ENCODE measurements around the gene ESYT2.

ESYT2 gene

DNA sequence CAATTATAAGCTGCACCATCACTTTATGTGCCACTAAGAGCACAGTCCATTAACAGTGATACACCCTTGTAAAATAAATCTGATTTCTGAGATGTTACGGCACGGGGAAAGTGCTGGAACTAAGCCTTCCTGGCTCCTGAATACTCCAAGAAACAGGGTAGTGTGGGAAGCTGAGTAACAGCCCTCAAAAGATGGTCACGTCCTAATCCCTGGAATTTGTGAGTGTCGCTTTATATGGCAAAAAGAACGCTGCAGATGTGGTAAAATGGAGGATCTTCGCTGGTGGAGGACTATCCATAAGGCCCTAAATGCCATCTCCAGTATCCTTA is 13.5 kb downstream of the ESYT2 start:
- H3K4me1 ChIP-seq (ENCODE audit: insufficient read depth, insufficient read length), result peaks cover 15% of the 10 kb centered on the region
- H3K9me3 ChIP-seq (ENCODE audit: insufficient read depth, low read length), result no peaks in the 10 kb centered on the region
- no peak for DNase-seq (ENCODE audit: low read depth, low spot score)
- no peak overlapping the region for H3K9ac ChIP-seq (ENCODE audit: insufficient read length, low read depth)
- TF ChIP-seq ZNF274 (IDR thresholded peaks at IDR 0.05; ENCODE audit: low read depth, low read length) (no peak), YY1 (IDR thresholded peaks at IDR 0.05; ENCODE audit: insufficient read depth, insufficient read length) (no peak), SUZ12 (IDR thresholded peaks at IDR 0.05; ENCODE audit: extremely low read depth, insufficient read depth, insufficient read length) (no peak)
- no peaks in the 10 kb centered on the region for H3K27me3 ChIP-seq (ENCODE audit: insufficient read depth, insufficient read length)
- H3K4me3 ChIP-seq (ENCODE audit: insufficient read length, low read depth), result no peak overlapping the region
- H3K36me3 ChIP-seq (ENCODE audit: insufficient read depth, insufficient read length, low read length), result no peaks in the 10 kb centered on the region

DNA sequence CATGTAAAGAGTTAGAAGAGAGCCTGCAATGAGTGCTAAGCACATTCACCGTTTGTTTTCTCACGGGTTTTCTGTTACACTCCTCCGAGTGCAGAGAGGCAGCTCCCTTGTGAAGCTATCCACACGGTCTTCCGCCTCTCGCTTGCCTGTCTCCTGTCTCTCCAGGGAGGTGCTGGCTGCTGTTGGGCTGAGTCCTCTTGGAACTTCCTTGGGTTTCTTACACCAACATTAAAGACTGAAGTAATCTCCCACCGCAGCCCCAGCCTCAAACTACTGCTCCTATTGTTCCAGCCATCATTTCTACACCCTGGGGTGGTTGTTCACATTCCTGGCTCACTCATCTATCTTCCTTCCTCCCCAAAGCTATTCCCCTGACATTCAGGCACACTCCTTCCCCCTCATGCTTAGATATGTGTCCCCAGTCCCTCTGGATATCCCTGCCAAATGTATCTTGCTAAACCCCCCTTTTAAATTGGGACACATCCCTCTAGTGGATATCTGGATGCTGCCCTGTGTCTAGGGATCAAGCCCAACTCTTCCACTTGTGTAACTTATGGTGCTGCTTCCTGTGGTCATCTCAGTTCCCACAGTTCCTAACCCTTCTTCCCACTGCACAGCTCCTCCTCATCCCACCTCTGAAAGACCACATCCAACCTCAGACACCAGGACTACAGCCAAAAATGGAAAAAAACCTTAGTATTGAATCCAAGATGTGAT is 14.1 kb downstream of the ESYT2 start:
- Histone ChIP-seq H3K27me3 (ENCODE audit: insufficient read depth, insufficient read length) (no peaks in the 10 kb centered on the region), H3K4me1 (ENCODE audit: insufficient read depth, insufficient read length) (peaks cover 15% of the 10 kb centered on the region), H3K9me3 (ENCODE audit: insufficient read depth, low read length) (no peaks in the 10 kb centered on the region), H3K4me3 (ENCODE audit: insufficient read length, low read depth) (no peak overlapping the region), H3K9ac (ENCODE audit: insufficient read length, low read depth) (no peak overlapping the region), H3K36me3 (ENCODE audit: insufficient read depth, insufficient read length, low read length) (no peaks in the 10 kb centered on the region)
- no peak for DNase-seq (ENCODE audit: low read depth, low spot score)
- no peak for TF ChIP-seq YY1 (IDR thresholded peaks at IDR 0.05; ENCODE audit: insufficient read depth, insufficient read length)
- no peak for TF ChIP-seq ZNF274 (IDR thresholded peaks at IDR 0.05; ENCODE audit: low read depth, low read length)
- no peak for TF ChIP-seq SUZ12 (IDR thresholded peaks at IDR 0.05; ENCODE audit: extremely low read depth, insufficient read depth, insufficient read length)

- H3K9ac ChIP-seq (ENCODE audit: insufficient read length, low read depth), result no peak overlapping the region
- TF ChIP-seq SUZ12 (IDR thresholded peaks at IDR 0.05; ENCODE audit: extremely low read depth, insufficient read depth, insufficient read length) (no peak), YY1 (IDR thresholded peaks at IDR 0.05; ENCODE audit: insufficient read depth, insufficient read length) (no peak), ZNF274 (IDR thresholded peaks at IDR 0.05; ENCODE audit: low read depth, low read length) (no peak)
- no peaks in the 10 kb centered on the region for H3K36me3 ChIP-seq (ENCODE audit: insufficient read depth, insufficient read length, low read length)
- no peaks in the 10 kb centered on the region for H3K9me3 ChIP-seq (ENCODE audit: insufficient read depth, low read length)
- H3K4me3 ChIP-seq (ENCODE audit: insufficient read length, low read depth), result no peak overlapping the region
- H3K27me3 ChIP-seq (ENCODE audit: insufficient read depth, insufficient read length), result no peaks in the 10 kb centered on the region
- H3K4me1 ChIP-seq (ENCODE audit: insufficient read depth, insufficient read length), result peaks cover 15% of the 10 kb centered on the region
- DNase-seq (ENCODE audit: low read depth, low spot score), result no peak
Observed at GRCh38 chr7:158814637-158815036, 14.7 kb downstream of the ESYT2 start.

DNA sequence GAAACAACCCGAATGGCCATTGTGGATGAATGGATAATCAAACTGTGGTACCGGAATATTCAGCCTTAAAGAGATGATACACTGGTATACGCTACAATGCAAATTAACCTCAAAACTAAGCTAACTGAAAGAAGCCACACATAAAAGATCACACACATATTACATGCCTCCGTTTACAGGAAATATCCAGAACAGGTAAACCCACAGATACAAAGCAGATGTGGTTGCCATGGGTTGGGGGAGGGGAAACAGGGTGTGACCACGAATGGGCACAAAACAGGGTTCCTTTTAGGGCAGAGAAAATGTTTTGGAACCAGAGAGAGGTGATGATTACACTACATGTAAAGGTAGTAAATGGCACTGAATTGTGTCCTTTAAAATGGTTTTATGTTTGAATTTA is 16.6 kb downstream of the ESYT2 start:
- H3K4me3 ChIP-seq (ENCODE audit: insufficient read length, low read depth), result no peak overlapping the region
- no peaks in the 10 kb centered on the region for H3K9me3 ChIP-seq (ENCODE audit: insufficient read depth, low read length)
- no peaks in the 10 kb centered on the region for H3K27me3 ChIP-seq (ENCODE audit: insufficient read depth, insufficient read length)
- no peak for DNase-seq (ENCODE audit: low read depth, low spot score)
- no peak for TF ChIP-seq ZNF274 (IDR thresholded peaks at IDR 0.05; ENCODE audit: low read depth, low read length)
- no peak for TF ChIP-seq YY1 (IDR thresholded peaks at IDR 0.05; ENCODE audit: insufficient read depth, insufficient read length)
- TF ChIP-seq SUZ12 (IDR thresholded peaks at IDR 0.05; ENCODE audit: extremely low read depth, insufficient read depth, insufficient read length), result no peak
- H3K9ac ChIP-seq (ENCODE audit: insufficient read length, low read depth), result no peak overlapping the region
- peaks cover 15% of the 10 kb centered on the region for H3K4me1 ChIP-seq (ENCODE audit: insufficient read depth, insufficient read length)
- H3K36me3 ChIP-seq (ENCODE audit: insufficient read depth, insufficient read length, low read length), result peaks cover 2% of the 10 kb centered on the region

DNA sequence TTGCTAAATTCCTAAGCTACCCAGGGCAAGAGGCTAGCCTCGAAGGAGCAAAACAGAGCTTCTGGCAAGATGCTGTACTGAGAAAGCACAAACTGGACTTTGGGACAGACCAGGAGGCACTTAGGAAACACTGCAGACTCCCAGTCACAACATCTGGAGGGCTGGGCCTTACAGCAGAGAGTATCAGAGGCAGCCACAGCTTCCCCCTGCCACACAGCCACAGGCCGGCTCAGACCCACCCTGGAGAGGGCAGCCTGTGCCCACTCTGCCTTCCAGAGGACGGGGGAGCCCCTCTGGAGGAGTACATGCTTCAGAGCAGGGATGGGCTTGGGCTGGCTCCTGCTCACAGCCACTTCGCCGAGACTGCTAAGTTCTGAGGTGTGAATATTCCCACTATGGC is 17.4 kb downstream of the ESYT2 start:
- Histone ChIP-seq H3K4me1 (ENCODE audit: insufficient read depth, insufficient read length) (peaks cover 12% of the 10 kb centered on the region), H3K4me3 (ENCODE audit: insufficient read length, low read depth) (no peak overlapping the region), H3K9me3 (ENCODE audit: insufficient read depth, low read length) (no peaks in the 10 kb centered on the region), H3K27me3 (ENCODE audit: insufficient read depth, insufficient read length) (no peaks in the 10 kb centered on the region), H3K9ac (ENCODE audit: insufficient read length, low read depth) (no peak overlapping the region), H3K36me3 (ENCODE audit: insufficient read depth, insufficient read length, low read length) (peaks cover 3% of the 10 kb centered on the region)
- TF ChIP-seq SUZ12 (IDR thresholded peaks at IDR 0.05; ENCODE audit: extremely low read depth, insufficient read depth, insufficient read length) (no peak), YY1 (IDR thresholded peaks at IDR 0.05; ENCODE audit: insufficient read depth, insufficient read length) (no peak), ZNF274 (IDR thresholded peaks at IDR 0.05; ENCODE audit: low read depth, low read length) (no peak)
- no peak for DNase-seq (ENCODE audit: low read depth, low spot score)

- peaks cover 12% of the 10 kb centered on the region for H3K4me1 ChIP-seq (ENCODE audit: insufficient read depth, insufficient read length)
- peaks cover 3% of the 10 kb centered on the region for H3K36me3 ChIP-seq (ENCODE audit: insufficient read depth, insufficient read length, low read length)
- no peak for DNase-seq (ENCODE audit: low read depth, low spot score)
- no peaks in the 10 kb centered on the region for H3K9me3 ChIP-seq (ENCODE audit: insufficient read depth, low read length)
- H3K9ac ChIP-seq (ENCODE audit: insufficient read length, low read depth), result no peak overlapping the region
- no peak overlapping the region for H3K4me3 ChIP-seq (ENCODE audit: insufficient read length, low read depth)
- TF ChIP-seq YY1 (IDR thresholded peaks at IDR 0.05; ENCODE audit: insufficient read depth, insufficient read length) (no peak), SUZ12 (IDR thresholded peaks at IDR 0.05; ENCODE audit: extremely low read depth, insufficient read depth, insufficient read length) (no peak), ZNF274 (IDR thresholded peaks at IDR 0.05; ENCODE audit: low read depth, low read length) (no peak)
- no peaks in the 10 kb centered on the region for H3K27me3 ChIP-seq (ENCODE audit: insufficient read depth, insufficient read length)
Observed at GRCh38 chr7:158811461-158811860, 17.8 kb downstream of the ESYT2 start.

DNA sequence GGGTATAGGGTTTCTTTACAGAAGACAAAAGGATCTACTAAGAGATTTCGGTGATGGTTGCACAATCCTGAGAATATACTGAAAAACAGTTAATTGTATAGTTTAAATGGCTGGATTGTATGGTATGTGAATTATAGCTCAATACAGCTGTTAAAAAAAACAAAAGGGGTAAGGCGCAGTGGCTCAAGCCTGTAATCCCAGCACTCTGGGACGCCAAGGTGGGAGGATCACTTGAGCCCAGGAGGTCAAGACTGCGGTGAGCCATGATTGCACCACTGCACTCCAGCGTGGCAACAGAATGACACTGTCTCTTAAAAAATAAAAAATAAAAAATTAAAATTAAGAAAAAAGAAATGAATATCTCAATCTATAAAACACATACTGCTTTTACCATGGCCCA is 18.5 kb downstream of the ESYT2 start:
- no peak for DNase-seq (ENCODE audit: low read depth, low spot score)
- Histone ChIP-seq H3K36me3 (ENCODE audit: insufficient read depth, insufficient read length, low read length) (peaks cover 3% of the 10 kb centered on the region), H3K4me1 (ENCODE audit: insufficient read depth, insufficient read length) (peaks cover 12% of the 10 kb centered on the region), H3K9me3 (ENCODE audit: insufficient read depth, low read length) (no peaks in the 10 kb centered on the region), H3K9ac (ENCODE audit: insufficient read length, low read depth) (no peak overlapping the region), H3K27me3 (ENCODE audit: insufficient read depth, insufficient read length) (no peaks in the 10 kb centered on the region), H3K4me3 (ENCODE audit: insufficient read length, low read depth) (no peak overlapping the region)
- TF ChIP-seq ZNF274 (IDR thresholded peaks at IDR 0.05; ENCODE audit: low read depth, low read length), result no peak
- no peak for TF ChIP-seq SUZ12 (IDR thresholded peaks at IDR 0.05; ENCODE audit: extremely low read depth, insufficient read depth, insufficient read length)
- no peak for TF ChIP-seq YY1 (IDR thresholded peaks at IDR 0.05; ENCODE audit: insufficient read depth, insufficient read length)
